Prostate gland (tissue), 2 donors: ENCODE results near the gene FBXO30. TPM values are rescaled to one million over a fixed set of nuclear protein-coding genes. Genes with fewer than 3 reads are reported as not detected.

Experiments used
- DNase-seq: peaks from one replicate; pipeline ENCODE4 v3.0.0-alpha.2; 2019; ENCODE audit warnings: low spot score
- H3K27ac ChIP-seq, 2 donors: fragments of 200-600 bp; sonication (generic); 2 replicates each; pipeline ENCODE4 v1.5.1; 2017 to 2019
- H3K27me3 ChIP-seq: fragments of 200-600 bp; sonication (generic); replicated peaks from 2 replicates; pipeline ENCODE4 v1.5.1; 2019; ENCODE audit not compliant: insufficient read depth
- H3K36me3 ChIP-seq, 2 donors: fragments of 200-600 bp; sonication (generic); 1 replicate in 1 of 2; 2 replicates in 1 of 2; pipeline versions ENCODE4 v1.5.1 to v1.8.1; 2017 to 2019
- H3K4me1 ChIP-seq: fragments of 200-600 bp; sonication (generic); replicated peaks from 2 replicates; pipeline ENCODE4 v1.5.1; 2019
- H3K4me3 ChIP-seq, 2 donors: fragments of 200-600 bp; sonication (generic); 2 replicates each; pipeline ENCODE4 v1.5.1; 2017 to 2019
- H3K9me3 ChIP-seq: fragments of 200-600 bp; sonication (generic); 2 replicates; pipeline ENCODE4 v1.5.1; 2017
- POLR2A ChIP-seq: fragments of 450-650 bp; IDR thresholded peaks from one replicate; pipeline ENCODE4 v1.6.1; 2016; ENCODE audit warnings: antibody characterized with exemption, mild to moderate bottlenecking
- POLR2AphosphoS5 ChIP-seq: sonication (generic); formaldehyde crosslinking; IDR thresholded peaks from one replicate; pipeline ENCODE4 v1.6.1; 2017; ENCODE audit warnings: antibody characterized with exemption
- WGBS: methylation state at CpG from one replicate; pipeline ENCODE4 v1.1.5; 2018; 5-methylcytosine and 5-hydroxymethylcytosine counted together
- intact Hi-C: fragments of 100-400 bp; cut with DNase I; formaldehyde crosslinking; loops from one replicate; pipeline ENCODE4 v1.14.2; 2022
- total RNA-seq, 2 donors: library from RNA; depleted of rRNA; stranded (reverse); fragments of >200 nt; gene quantifications; one replicate each; pipeline ENCODE4 v1.1.0, GENCODE V29; 2016
- TF ChIP-seq, protein P1 (sequence below), 4 experiments: fragments of 200-600 bp in 2 of 4; fragments of 450-650 bp in 2 of 4; sonication (generic) in 2 of 4; IDR thresholded peaks; 1 replicate in 3 of 4; 2 replicates in 1 of 4; pipeline ENCODE4 v1.5.1; 2016 to 2019; ENCODE audit warnings: antibody characterized with exemption in 4 of 4, mild to moderate bottlenecking in 2 of 4, moderate library complexity in 2 of 4

Gene FBXO30
- total RNA-seq, 2 donors from 2014 or later = 6.5 to 9.6 TPM

DNA sequence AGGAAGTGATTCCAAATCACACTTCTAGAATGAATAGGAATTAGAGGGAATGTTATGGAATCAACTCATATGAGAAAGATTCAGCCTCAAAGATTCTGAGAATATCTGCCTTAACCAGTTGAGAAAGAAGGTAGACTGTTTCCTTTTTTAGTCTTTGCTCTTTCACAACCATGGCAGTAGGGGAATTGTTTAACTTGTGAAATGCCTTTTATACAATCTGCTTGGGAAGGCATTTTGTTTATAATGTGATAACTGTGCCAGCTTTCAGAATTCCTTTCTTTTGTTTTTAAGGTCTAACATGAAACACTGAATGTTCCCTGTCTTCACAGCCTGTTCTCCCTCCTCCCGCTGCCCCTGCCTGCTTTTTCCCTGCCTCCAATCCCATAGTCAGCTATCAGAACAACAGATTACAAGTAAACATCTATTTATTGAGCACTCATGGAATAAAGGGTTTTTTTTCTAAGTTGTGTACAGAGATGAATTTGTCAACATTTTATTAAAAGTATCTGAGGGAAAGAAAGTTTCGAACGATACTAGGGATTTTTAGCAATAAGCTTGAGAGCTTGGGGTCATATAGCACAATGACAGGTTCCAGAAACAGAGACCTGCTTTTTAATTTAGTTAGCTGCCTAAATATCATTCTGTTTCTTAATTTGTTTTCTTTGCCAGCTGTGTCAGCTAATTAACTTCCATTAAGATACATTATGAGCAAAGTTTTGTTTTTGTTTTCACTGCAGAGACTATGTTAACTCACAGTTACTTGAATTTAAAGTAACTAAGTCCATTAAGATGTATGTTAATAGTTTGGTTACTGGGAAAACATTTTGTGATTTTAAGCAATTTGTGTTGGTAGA, 28.3 kb upstream of the FBXO30 start:
- TF ChIP-seq, protein P1, sequence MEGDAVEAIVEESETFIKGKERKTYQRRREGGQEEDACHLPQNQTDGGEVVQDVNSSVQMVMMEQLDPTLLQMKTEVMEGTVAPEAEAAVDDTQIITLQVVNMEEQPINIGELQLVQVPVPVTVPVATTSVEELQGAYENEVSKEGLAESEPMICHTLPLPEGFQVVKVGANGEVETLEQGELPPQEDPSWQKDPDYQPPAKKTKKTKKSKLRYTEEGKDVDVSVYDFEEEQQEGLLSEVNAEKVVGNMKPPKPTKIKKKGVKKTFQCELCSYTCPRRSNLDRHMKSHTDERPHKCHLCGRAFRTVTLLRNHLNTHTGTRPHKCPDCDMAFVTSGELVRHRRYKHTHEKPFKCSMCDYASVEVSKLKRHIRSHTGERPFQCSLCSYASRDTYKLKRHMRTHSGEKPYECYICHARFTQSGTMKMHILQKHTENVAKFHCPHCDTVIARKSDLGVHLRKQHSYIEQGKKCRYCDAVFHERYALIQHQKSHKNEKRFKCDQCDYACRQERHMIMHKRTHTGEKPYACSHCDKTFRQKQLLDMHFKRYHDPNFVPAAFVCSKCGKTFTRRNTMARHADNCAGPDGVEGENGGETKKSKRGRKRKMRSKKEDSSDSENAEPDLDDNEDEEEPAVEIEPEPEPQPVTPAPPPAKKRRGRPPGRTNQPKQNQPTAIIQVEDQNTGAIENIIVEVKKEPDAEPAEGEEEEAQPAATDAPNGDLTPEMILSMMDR (IDR thresholded peaks at IDR 0.05) = no peak
- no peak for TF ChIP-seq POLR2A
- TF ChIP-seq POLR2AphosphoS5 = no peak
- Histone ChIP-seq H3K36me3 (no peaks in the 10 kb centered on the region), H3K27me3 (no peaks in the 10 kb centered on the region), H3K9me3 (no peaks in the 10 kb centered on the region), H3K4me3 (no peak overlapping the region), H3K4me1 (peaks cover 3% of the 10 kb centered on the region), H3K27ac (peak overlapping the region in 1 of 2 donors; percentile 35)
- intact Hi-C loops = no loop called here
- 57% methylated on average over 3 of the region's 3 CpGs for WGBS
- DNase-seq = no peak

DNA sequence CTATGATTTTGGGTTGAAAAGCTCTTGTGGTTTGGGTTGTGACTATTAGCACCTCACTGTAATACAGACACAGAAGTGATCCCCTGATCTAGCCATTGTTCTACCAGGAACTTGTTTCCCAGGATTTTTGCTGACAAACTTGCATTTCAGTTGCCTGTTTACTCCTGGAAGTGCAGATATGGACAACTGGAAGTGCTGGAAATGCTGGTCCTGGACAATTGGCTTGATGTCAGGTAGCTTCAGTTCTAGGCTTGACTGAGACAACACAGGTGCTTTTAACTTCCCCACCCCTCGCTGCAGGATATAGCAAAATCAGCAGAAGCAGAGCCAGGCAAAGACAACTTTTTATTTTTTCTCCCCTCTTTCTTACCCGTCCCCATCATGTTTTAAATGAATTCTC, 27.1 kb upstream of the FBXO30 start:
- peak; percentile 62 for DNase-seq
- H3K27me3 ChIP-seq = no peaks in the 10 kb centered on the region
- TF ChIP-seq POLR2A (no peak), POLR2AphosphoS5 (peak; percentile 61)
- H3K4me1 ChIP-seq = peaks cover 3% of the 10 kb centered on the region
- no peaks in the 10 kb centered on the region for H3K9me3 ChIP-seq
- no peak overlapping the region for H3K4me3 ChIP-seq
- WGBS = 34% methylated on average over 2 of the region's 2 CpGs
- H3K36me3 ChIP-seq = no peaks in the 10 kb centered on the region
- intact Hi-C loops = no loop called here
- peak overlapping the region in 1 of 2 donors; percentile 35 for H3K27ac ChIP-seq

DNA sequence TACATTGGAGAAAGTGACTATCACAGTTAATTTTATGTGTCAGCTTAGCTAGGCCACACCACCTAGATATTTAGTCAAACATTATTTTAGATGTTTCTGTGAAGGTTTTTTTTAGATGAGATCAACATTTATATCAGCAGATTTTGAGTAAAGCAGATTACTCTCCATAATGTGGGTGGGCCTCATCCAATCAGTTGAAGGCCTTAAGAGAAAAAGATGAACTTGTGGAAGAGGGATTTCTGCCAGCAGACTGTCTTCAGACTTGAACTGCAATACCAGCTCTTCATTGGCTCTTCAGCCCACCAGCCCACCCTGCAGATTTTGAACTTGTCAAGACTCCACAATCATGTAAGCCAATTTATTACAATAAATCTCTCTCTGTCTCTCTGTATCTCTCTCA, 25.1 kb upstream of the FBXO30 start:
- Histone ChIP-seq H3K4me3 (no peak overlapping the region), H3K9me3 (no peaks in the 10 kb centered on the region), H3K36me3 (no peaks in the 10 kb centered on the region), H3K27me3 (no peaks in the 10 kb centered on the region), H3K4me1 (peaks cover 3% of the 10 kb centered on the region), H3K27ac (no peak overlapping the region)
- intact Hi-C loops = no loop called here
- TF ChIP-seq POLR2A = no peak
- TF ChIP-seq POLR2AphosphoS5 = no peak
- TF ChIP-seq, protein P1 (IDR thresholded peaks at IDR 0.05) = no peak
- no peak for DNase-seq

DNA sequence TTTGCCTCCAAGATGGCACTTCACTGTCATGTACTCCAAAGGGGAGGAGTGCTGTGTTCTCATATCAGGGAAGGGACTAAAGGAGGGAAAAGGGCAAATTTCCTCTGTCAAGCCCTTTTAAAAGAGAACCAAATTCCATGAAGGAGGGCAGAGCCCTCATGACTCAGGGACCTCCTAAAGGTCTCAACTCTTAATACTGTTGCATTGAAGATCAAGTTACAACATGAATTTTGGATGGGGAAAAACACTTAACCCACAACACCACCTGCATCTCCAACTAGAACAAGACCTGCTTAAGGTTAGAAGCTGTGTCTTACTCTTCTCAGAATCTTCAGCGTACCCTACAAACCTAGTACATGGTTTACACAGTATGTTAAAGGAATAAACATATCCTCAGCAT, 23.7 kb upstream of the FBXO30 start:
- no peaks in the 10 kb centered on the region for H3K9me3 ChIP-seq
- no peaks in the 10 kb centered on the region for H3K36me3 ChIP-seq
- intact Hi-C loops = no loop called here
- no peaks in the 10 kb centered on the region for H3K27me3 ChIP-seq
- DNase-seq = no peak
- no peak overlapping the region for H3K27ac ChIP-seq
- no peak overlapping the region for H3K4me3 ChIP-seq
- H3K4me1 ChIP-seq = peaks cover 3% of the 10 kb centered on the region
- TF ChIP-seq POLR2AphosphoS5 = no peak
- TF ChIP-seq, protein P1 (IDR thresholded peaks at IDR 0.05) = no peak
- no peak for TF ChIP-seq POLR2A
- WGBS = 98% methylated on average over 1 of the region's 1 CpG

DNA sequence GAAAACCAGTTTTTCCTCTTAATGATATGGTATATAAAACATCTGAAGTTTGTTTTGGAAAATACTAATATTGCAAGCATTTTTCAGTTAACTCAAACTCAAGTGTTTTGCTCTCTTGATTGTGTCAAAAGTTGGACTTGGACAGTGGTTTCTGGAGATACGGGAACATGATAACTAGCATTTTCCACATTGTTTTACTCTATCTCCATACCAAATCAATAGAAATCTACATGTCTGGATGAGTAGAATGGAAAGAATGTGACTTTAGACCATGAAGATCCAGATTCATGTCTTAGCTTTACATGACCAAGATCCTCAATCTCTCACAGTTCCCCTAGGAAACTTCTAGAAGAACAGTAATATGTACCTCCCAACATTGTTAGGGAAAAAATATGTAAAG, 22.2 kb upstream of the FBXO30 start:
- Histone ChIP-seq H3K27ac (no peak overlapping the region), H3K27me3 (no peaks in the 10 kb centered on the region), H3K4me3 (no peak overlapping the region), H3K9me3 (no peaks in the 10 kb centered on the region), H3K36me3 (no peaks in the 10 kb centered on the region), H3K4me1 (no peaks in the 10 kb centered on the region)
- no peak for DNase-seq
- TF ChIP-seq, protein P1 (IDR thresholded peaks at IDR 0.05) = no peak
- TF ChIP-seq POLR2A = no peak
- TF ChIP-seq POLR2AphosphoS5 = no peak
- WGBS = 93% methylated on average over 1 of the region's 1 CpG
- intact Hi-C loops = no loop called here
